Transverse colon (tissue), 4 donors: ENCODE measurements around the gene IDI2. TPM values are rescaled to one million over a fixed set of nuclear protein-coding genes. Genes with fewer than 3 reads are reported as not detected.

ENCODE experiments used
- DNase-seq: peaks from one replicate; pipeline ENCODE4 v3.0.0-alpha.2; 2019
- H3K27ac ChIP-seq, 4 donors: fragments of 200-600 bp; sonication (generic); 2 replicates each; pipeline ENCODE4 v1.5.1; 2016 to 2018; ENCODE audit warnings: inconsistent platforms in 4 of 4
- H3K27me3 ChIP-seq: fragments of 200-600 bp; sonication (generic); 2 replicates; pipeline ENCODE4 v1.5.1; 2017; ENCODE audit warnings: inconsistent platforms
- H3K36me3 ChIP-seq, 4 donors: fragments of 200-600 bp; sonication (generic); 2 replicates each; pipeline ENCODE4 v1.5.1; 2017 to 2019; ENCODE audit warnings: inconsistent platforms in 4 of 4
- H3K4me1 ChIP-seq, 4 donors: fragments of 200-600 bp; sonication (generic); 2 replicates each; pipeline ENCODE4 v1.5.1; 2017 to 2020; ENCODE audit warnings: inconsistent platforms in 4 of 4
- H3K4me3 ChIP-seq, 4 donors: fragments of 200-600 bp; sonication (generic); 1 replicate in 1 of 4; 2 replicates in 3 of 4; pipeline versions ENCODE4 v1.5.1 to v1.6.1; 2017 to 2019; ENCODE audit warnings: inconsistent platforms in 4 of 4
- H3K9me3 ChIP-seq, 2 donors: fragments of 200-600 bp; sonication (generic); 2 replicates each; pipeline ENCODE4 v1.5.1; 2017 to 2019; ENCODE audit warnings: inconsistent platforms in 2 of 2
- CTCF ChIP-seq, 5 experiments: fragments of 200-600 bp in 3 of 5; fragments of 450-650 bp in 2 of 5; sonication (generic) in 3 of 5; IDR thresholded peaks; 1 replicate in 2 of 5; 2 replicates in 3 of 5; pipeline ENCODE4 v1.5.1; 2016 to 2017; ENCODE audit warnings: antibody characterized with exemption in 5 of 5, inconsistent platforms in 3 of 5, mild to moderate bottlenecking in 2 of 5, moderate library complexity in 1 of 5
- EP300 ChIP-seq: sonication (generic); formaldehyde crosslinking; IDR thresholded peaks from one replicate; pipeline ENCODE4 v1.6.1; 2017; ENCODE audit warnings: antibody characterized with exemption, low read depth
- POLR2A ChIP-seq: fragments of 450-650 bp; IDR thresholded peaks from one replicate; pipeline ENCODE4 v1.6.1; 2016; ENCODE audit warnings: antibody characterized with exemption, mild to moderate bottlenecking, moderate library complexity
- POLR2AphosphoS5 ChIP-seq, 3 donors: sonication (generic); formaldehyde crosslinking; IDR thresholded peaks; one replicate each; pipeline ENCODE4 v1.6.1; 2016; ENCODE audit warnings: antibody characterized with exemption in 3 of 3
- WGBS, 2 donors: methylation state at CpG; one replicate each; pipeline ENCODE4 v1.1.5; 2018; ENCODE audit warnings: low coverage in 1 of 2; 5-methylcytosine and 5-hydroxymethylcytosine counted together
- in situ Hi-C, 4 donors: fragments of 200-750 bp; cut with MboI; loops; one replicate each; pipeline versions ENCODE4 v1.15.0 to v1.15.1; 2017; ENCODE audit warnings: low sequenced_read_pairs in 3 of 4, low pct_ligation_motif_present in 1 of 4, low pct_unique_long_range_greater_than_20kb in 1 of 4
- intact Hi-C: fragments of 100-400 bp; cut with DNase I; formaldehyde crosslinking; loops from one replicate; pipeline ENCODE4 v1.15.1; 2023; ENCODE audit warnings: low total_unique reads
- total RNA-seq, 4 donors: library from RNA; depleted of rRNA; stranded (reverse); fragments of >200 nt; gene quantifications; one replicate each; pipeline ENCODE4 v1.1.0, GENCODE V29; 2016

Gene IDI2
- total RNA-seq, 4 donors from 2014 or later: not detected

DNA sequence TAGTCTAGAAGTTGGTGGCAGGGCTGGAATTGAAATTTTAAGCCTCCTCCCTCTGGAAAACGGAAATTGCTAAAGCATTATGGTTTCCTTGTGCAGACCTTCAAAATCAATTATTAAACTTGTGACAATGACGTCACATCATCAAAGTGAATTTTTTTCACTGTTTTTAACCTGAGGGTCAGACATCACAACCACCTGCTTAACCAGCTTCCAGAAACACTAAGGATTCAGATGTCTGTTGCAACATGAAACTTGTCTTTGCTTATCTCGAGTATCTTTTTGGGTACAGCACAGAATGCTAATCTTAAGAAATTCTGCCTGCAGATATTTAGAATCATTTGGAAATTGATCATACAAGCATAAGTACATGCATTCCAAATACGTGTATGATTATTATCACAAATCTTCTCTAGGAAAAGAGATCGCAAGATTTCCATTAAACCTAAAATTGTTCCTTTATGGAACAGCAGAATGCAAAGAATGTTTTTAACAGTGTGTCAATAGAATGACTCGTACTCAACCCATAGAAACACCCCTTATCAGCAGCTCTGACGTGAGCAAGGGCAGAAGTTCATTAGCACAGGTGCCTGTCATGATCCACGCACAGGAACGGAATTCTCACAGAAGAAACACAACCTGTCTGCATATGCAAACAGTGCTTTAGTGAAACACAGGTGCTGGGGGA is 41.5 kb downstream of the IDI2 start:
- Histone ChIP-seq H3K27me3 (no peaks in the 10 kb centered on the region), H3K27ac (no peak overlapping the region), H3K9me3 (peaks cover 9 to 17% of the 10 kb centered on the region in 2 donors), H3K4me3 (no peak overlapping the region), H3K4me1 (peaks cover 2 to 10% (median 7%) of the 10 kb centered on the region in 4 donors), H3K36me3 (no peaks in the 10 kb centered on the region)
- intact Hi-C loops (no loop called here), in situ Hi-C loops (loop anchor here in 2 of 4 donors (10.0 to 25.0 kb wide), 2 partner anchors 61 to 147 kb away; partner anchors contain the start of gene IDI1 (in 1 of the 2))
- WGBS, 2 donors: 81 to 90% methylated on average over 7 to 9 of the region's 9 CpGs
- TF ChIP-seq EP300 (no peak), POLR2AphosphoS5 (IDR thresholded peaks at IDR 0.05) (no peak), POLR2A (no peak)
- DNase-seq: no peak

DNA sequence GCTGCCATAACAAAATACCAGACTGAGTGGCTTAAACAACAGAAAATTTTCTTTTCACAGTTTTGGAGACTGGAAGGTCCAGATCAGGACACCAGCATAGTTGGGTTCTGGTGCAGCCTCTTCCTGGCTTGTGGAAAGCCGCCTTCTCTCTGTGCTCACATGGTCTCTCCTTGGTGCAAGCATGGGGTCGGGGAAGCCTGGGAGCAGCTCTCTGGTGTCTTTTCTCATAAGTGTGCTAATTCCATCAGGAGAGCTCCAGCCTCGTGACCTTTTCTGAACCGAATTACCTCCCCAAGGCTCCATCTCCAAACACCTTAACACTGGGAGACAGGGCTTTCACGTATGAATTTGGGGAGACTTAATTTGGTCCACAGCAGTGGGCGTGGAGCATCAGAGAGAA is 42.3 kb downstream of the IDI2 start:
- 95 to 100% methylated on average over 5 to 6 of the region's 6 CpGs for WGBS, 2 donors
- TF ChIP-seq POLR2AphosphoS5 (IDR thresholded peaks at IDR 0.05) (no peak), POLR2A (no peak), CTCF (IDR thresholded peaks at IDR 0.05) (no peak), EP300 (no peak)
- in situ Hi-C loops: loop anchor here in 2 of 4 donors (10.0 to 25.0 kb wide), 2 partner anchors 61 to 146 kb away; partner anchors contain the start of gene IDI1 (in 1 of the 2)

GRCh38 chr10:980468-981093 is 45.1 kb downstream of the IDI2 start:
- H3K36me3 ChIP-seq: no peaks in the 10 kb centered on the region
- H3K4me1 ChIP-seq: no peaks in the 10 kb centered on the region
- DNase-seq: no peak
- 96% methylated on average over 5 of the region's 5 CpGs; no CpG with 5 or more reads in 1 of the 2 donors for WGBS, 2 donors
- intact Hi-C loops (no loop called here), in situ Hi-C loops (loop anchor here in 2 of 4 donors (10.0 to 25.0 kb wide), 2 partner anchors 64 to 143 kb away; partner anchors contain the start of gene IDI1 (in 1 of the 2))
- no peak for TF ChIP-seq CTCF (IDR thresholded peaks at IDR 0.05)
- no peak for TF ChIP-seq POLR2AphosphoS5 (IDR thresholded peaks at IDR 0.05)
- no peak for TF ChIP-seq EP300
- TF ChIP-seq POLR2A: no peak
- no peak overlapping the region for H3K4me3 ChIP-seq
- H3K27me3 ChIP-seq: no peaks in the 10 kb centered on the region
- H3K27ac ChIP-seq: no peak overlapping the region
- H3K9me3 ChIP-seq: peaks cover 19 to 25% of the 10 kb centered on the region in 2 donors

More for the DNA sequence above, 42.3 kb downstream of the IDI2 start:
- peaks cover 16 to 24% of the 10 kb centered on the region in 2 donors for H3K9me3 ChIP-seq
- H3K4me3 ChIP-seq: no peak overlapping the region
- no peaks in the 10 kb centered on the region for H3K36me3 ChIP-seq
- no peaks in the 10 kb centered on the region for H3K27me3 ChIP-seq
- H3K4me1 ChIP-seq: peaks cover 0 to 8% (median 6%) of the 10 kb centered on the region in 4 donors
- intact Hi-C loops: no loop called here
- no peak for DNase-seq
- no peak overlapping the region for H3K27ac ChIP-seq

GRCh38 chr10:978826-979421 is 46.7 kb downstream of the IDI2 start:
- 79 to 94% methylated on average over 2 of the region's 2 CpGs for WGBS, 2 donors
- Histone ChIP-seq H3K4me3 (no peak overlapping the region), H3K27me3 (no peaks in the 10 kb centered on the region), H3K9me3 (peaks cover 19 to 25% of the 10 kb centered on the region in 2 donors), H3K36me3 (no peaks in the 10 kb centered on the region), H3K4me1 (no peaks in the 10 kb centered on the region), H3K27ac (no peak overlapping the region)
- no peak for DNase-seq
- no peak for TF ChIP-seq POLR2AphosphoS5 (IDR thresholded peaks at IDR 0.05)
- no peak for TF ChIP-seq EP300
- no peak for TF ChIP-seq POLR2A
- no peak for TF ChIP-seq CTCF (IDR thresholded peaks at IDR 0.05)
- intact Hi-C loops: no loop called here
- in situ Hi-C loops: loop anchor here in 1 of 4 donors (25.0 kb wide), 1 partner anchor 142 kb away; no protein-coding TSS in a partner anchor
